GM10847 (cell line): ENCODE results near the gene PAFAH1B2.

Experiments used
- POLR2A ChIP-seq: IDR thresholded peaks from 2 replicates; pipeline ENCODE4 v1.6.1; 2011; ENCODE audit not compliant: insufficient read length; ENCODE audit errors: extremely low read depth

Gene PAFAH1B2, protein sequence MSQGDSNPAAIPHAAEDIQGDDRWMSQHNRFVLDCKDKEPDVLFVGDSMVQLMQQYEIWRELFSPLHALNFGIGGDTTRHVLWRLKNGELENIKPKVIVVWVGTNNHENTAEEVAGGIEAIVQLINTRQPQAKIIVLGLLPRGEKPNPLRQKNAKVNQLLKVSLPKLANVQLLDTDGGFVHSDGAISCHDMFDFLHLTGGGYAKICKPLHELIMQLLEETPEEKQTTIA

DNA sequence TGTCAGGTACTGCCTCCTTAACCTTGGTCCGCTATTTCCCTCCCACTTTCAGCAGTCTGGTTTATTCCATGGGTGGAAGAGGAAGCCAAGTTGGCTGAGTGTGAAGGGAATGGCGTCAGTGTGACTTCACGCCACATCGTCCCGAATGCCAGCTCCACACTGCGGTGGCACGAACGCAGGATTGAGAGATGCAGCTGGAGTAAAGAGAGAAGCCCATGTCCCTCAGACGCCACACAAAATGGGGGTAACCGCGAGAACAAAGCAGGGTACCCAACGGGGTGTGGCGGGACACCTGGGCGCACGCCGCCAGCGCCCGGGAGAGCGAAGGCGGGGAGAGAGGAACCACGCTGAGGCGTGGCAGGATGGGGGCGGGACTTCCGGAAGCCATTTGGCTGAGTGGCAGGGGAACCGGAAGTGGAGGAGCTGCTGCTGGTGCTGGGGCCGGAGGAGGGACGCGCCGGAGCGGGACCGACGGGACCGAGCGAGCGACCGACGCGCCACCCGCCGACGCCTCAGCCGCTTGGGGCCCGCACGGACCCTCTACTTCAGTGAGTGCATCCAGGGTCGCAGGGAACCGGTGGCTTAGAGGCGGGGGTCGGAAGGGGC, at the start of gene PAFAH1B2:
Gene PAFAH1B2, plus strand, starts transcription at position 417 of the 606 bp plus-strand sequence. CDS start 8,161 bp downstream, outside the sequence.
- TF ChIP-seq POLR2A: peak; percentile 81

DNA sequence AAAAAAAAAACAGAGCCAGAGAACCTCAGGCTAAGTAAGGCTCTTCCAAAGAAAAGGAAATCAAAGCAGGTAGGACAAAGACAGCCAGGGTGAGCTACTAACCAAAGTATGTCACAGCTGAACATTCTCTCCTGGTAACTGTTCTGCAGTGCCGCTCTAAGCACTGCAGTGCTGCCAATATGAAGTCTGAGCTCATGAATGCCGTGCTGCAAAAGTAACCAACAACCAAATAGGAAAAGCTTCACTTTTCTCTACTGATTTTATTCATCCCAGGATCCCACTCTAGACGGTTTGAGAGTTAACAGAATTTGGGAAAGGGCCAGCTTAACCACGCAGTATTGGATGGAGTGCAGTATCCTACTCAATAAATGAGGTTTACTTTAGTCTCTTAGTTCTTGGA, 49.3 kb upstream of the PAFAH1B2 start:
- TF ChIP-seq POLR2A: no peak

DNA sequence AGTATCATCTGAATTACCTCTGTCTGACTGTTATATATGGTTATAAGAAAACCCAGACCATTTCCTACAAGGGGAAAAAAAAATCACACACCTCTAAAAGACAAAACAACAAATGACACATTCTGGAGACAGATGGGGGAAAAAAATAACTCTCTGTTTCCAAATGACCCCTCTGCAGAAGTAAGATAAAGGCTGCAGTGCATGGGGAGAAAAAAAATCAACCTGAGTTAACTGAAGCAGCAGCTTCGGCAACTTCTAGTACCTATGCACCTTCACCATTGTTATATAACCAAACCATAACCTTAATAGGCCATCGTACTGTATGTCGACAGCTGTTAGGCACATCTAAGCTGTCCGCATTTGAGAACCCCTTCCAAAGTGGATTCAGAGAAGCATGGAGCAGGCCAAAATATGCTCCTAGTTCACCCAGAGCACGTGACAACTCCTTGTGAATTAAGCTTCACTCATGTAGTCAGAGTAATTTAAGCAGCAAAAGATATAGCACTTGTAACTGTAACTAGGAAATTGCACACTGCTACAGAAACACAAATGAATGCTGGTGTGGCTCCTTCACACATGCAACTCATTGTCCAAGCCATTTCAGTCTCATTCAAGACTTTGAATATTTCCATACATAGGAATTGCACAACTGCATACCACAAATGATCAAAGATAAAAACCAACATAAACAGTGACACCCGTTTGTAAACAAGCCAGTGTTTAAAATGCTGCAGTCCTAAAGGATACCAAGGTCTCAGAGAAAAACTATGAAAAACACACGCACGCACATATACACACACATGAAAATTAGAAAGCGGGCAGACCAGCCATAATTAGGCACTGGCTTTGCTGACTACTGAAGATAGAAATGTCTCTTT, 48.6 kb upstream of the PAFAH1B2 start:
- TF ChIP-seq POLR2A: no peak

DNA sequence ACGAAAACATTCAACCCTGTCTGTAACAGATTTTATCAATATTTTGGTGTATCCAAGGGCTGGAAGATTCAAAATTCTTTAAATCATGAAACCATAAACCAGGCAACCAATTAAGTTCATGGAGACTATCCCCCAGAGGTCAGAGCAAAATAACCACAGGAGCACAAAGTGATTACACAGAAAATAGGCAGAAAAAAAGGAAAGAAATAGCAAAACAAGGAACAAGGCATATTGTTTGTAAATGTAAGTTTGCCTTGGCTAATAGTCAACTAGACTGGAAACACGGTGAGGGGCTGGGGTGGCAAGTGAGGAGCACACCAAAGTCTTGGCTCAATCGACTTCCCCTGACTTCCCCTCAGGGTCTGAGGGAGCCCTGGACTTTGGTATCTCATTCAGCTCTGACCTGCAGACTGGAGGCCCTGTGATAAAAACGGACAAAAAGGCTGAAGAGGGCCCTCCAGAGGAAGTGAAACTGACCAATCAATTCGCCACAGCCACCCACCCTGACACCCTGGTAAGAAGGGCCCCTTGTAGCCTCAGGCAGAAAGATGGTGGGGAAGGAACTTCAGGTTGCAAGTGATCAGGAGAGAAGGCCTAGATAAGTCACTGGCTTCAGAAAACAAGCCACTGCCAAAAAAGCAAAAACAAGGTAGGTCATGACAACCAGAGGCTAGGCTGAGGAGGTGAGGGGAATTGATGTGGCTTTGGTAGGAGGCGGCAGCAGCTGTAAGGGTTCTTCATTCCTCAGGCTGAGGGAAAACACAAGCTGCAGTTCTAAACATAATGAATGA, 47.7 kb upstream of the PAFAH1B2 start:
- TF ChIP-seq POLR2A: no peak

DNA sequence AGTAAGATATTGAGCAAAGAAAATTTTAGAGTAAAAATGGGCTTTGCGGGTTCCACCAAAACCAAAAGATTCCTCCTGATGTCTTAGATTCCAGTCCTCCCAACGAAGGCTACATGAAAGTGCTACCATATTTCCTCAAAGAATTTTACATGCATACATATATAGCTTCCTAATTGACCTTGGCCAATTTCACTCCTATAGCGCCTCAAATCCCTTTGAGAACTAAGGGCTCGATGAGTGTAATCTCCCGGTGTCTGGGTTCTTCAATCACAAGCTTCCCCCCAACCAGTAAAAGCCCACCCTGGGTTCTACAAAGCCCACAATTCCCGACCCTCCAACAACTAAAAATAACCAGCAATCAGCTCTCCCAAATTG, 47.1 kb upstream of the PAFAH1B2 start:
- TF ChIP-seq POLR2A: no peak

DNA sequence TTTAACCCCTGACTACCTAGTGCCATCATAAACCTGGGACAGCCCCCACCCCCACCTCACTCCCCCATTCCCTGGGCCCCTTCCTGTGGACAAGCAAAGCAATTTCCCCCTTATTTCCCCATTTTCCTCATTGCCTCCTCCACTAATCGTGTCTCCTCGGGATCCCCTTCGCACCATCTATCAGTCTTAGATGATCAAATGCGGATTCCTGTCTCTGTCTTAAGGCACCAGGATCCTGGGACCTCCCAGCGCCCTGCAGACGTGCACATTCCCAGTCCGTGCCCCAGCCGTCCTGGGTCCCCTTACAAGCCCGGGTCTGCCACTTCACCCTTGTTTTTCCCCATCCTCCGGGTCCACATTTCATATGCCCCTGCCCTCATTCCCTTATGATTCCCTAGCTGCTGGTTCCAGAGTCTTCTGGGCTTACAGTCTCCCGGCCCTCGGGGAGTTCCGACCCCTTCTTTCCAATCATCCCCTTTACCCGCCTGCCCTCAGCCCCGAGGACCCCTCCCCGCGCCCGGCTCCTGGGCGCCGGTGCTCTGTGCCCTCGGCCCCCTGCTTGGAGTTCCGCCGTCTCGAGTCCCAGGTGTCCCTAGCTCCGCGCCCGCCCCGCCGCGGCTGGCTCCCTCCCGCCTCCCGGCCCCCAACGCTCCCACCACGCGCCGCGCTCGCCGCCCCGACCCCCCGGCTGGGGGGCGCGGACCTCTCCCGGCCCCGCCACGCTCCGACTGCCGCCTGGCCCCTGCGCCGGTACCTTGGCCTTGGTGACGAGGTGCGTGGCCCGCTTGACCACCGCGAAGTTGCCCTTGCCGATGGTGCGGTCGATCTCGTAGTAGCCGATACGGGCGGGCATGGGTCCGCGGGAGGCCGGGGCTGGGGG, 46.5 kb upstream of the PAFAH1B2 start:
- no peak for TF ChIP-seq POLR2A

DNA sequence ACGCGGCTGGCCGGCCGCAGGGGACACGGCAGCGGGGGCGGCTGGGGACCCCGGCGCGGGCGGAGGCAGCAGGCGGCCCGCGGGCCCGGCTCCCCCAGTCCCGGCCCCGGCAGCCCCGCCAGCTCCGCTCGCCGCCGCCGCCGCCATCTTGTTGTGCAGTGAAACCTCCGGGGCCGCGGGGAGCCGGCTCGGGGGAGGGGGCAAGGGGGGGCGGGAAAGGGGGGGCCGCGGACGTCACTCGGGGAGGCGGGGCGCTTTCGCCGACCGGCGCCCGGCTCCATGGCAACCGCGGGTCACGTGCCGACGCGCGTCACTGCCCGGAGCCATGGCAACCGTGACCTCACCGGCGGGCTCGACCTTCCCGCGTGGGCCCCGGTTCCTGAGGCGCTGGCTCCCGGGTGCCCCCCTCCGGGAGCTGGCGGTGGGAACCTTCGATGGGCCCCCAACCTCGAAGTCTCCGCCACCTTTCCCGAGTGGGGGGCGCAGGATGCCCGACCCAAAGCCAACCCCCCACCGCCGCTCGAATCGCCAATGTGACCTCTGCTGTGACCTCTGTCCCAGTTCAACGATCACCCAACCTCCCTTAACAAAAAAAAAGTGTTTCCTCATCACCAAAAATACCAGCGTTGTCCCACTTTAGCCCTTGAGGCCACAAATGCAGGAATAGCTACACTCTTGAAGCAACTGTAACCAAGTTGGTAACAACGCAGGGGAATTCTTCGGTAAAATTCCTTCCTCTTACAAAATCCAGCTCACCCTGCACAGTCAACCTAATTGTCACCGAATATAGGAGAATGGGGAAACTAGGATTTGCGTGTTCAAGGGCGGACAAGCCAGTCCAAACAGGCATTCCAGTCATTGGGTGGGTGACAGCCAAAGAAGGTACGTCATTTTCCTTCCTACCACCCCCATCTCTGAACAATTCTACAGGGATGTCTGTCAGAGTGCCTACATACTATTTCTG, 45.5 kb upstream of the PAFAH1B2 start, which contains the start of gene SIK3:
Gene SIK3, minus strand, starts transcription at position 160 of the 964 bp plus-strand sequence. Its CDS starts 13 bp downstream, at position 147.
- peak; percentile 43 for TF ChIP-seq POLR2A

DNA sequence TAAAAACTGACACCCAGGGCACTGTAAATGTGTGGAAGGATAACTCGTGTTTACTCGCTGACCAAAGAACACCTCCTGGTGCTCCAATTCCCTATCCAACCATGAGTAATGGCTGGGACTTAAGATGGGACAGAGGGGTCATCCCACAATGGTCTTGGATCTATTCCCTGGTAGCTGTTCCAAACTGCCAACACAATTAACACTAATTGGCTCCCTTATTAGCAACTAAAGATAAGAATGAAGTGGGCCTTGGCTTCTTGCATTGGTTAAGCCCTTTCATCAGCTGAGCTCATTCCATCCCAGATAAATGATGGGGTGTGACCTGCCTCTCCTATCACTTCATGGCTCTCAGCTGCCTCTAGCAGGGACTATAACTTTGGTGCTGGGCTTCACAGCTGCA, 44.4 kb upstream of the PAFAH1B2 start:
- TF ChIP-seq POLR2A: no peak

DNA sequence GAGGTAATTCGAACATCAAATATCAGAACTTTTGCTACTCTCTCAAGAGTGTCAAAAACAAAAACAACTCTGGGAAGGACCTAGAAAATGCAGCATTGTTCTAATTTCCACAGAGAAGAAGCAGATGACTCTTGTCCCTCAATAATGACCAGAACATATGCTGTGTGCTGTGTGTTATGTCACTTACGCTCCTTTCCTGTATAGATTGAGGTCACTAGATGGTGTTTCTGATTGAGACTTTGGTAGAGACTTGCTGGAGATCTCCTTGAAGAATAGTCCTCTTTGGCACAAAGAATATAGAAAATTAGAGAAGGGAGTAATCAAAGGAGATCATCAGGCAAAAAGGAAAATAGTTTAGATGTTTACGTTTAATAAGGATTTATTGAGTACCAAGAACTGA, 43.5 kb upstream of the PAFAH1B2 start:
- TF ChIP-seq POLR2A: no peak

DNA sequence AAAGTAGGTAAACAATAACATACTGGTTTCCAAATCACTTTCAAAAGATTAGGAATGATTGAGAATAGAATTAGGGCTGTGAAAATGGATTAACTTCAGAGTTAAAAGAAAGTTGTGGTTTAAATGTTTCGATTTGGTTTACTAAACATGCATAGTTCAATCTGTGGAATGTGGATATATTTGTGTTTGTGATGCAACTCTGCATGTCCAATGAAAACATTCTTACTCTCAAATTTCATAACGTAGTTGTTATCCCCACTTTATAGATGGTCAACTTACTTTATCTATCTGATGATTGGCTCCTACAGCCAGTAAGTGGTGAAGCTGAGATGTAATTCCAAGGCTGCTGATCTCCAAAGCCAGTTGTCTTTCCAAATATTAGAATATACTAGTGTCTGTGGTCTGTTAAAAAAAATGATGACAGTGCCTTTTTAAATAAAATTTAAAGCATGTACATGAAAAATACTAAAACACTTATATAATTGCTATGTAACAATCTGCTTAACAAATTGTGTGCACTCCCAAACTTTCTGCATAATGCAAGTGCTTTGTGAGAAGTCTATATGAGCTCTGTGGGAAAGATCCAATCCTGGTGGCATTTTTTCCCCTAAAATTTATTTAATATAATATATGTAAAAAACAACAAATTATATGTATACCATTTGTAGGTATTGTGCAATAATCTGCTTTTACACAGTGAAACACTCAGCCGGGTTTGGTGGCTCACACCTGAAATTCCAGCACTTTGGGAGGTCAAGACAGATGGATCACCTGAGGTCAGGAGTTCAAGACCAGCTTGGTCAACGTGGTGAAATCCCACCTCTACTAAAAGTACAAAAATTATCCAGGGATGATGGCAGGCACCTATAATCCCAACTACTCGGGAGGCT, 36.1 kb upstream of the PAFAH1B2 start:
- no peak for TF ChIP-seq POLR2A

DNA sequence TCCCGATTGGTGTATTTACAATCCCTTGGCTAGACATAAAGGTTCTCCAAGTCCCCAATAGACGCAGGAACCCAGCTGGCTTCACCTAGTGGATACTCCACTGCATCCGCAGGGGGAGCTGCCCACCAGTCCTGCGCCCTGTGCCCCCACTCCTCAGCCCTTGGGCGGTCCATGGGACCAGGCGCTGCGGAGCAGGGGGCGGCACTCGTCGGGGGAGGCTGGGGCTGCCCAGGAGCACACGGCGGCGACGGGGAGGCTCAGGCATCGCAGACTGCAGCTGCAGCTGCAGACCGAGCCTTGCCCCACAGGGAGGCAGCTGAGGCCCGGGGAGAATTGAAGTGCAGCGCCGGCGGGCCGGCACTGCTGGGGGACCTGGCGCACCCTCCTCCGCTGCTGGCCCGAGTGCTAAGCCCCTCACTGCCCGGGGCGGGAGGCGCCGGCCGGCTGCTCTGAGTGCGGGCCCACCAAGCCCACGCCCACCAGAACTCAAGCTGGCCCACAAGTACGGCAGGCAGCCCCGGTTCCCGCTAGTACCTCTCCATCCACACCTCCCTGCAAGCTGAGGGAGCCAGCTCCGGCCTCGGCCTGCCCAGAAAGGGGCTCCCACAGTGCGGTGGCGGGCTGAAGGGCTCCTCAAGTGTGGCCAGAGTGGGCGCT, 33.7 kb upstream of the PAFAH1B2 start:
- TF ChIP-seq POLR2A: no peak

DNA sequence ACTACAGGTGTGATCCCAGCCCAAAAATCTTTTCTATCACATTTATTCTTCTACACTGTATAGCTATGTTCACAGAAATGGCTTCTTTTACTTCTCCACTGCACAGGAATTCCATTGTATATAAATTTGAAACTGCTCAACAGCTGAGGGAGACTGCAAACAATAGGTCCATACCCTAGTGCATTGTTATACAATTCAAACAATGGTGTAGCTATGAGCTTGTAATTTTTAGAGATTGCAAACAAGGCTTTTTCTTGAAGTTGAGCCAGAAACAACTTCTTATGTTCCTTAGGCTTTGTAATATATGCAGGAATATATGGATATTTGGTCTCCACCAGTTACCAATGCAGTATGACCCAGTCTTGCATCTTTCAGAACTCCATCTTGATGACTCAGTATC, 26.4 kb upstream of the PAFAH1B2 start:
- no peak for TF ChIP-seq POLR2A
